Naive thymus-derived CD4-positive, alpha-beta T cell (primary cell): ENCODE measurements around the gene CDCA5. TPM values are rescaled to one million over a fixed set of nuclear protein-coding genes. Genes with fewer than 3 reads are reported as not detected.

Experiments
- ATAC-seq: fragments of 150-1000 bp; cut with Tn5 transposase; 2 replicates; pipeline ENCODE4 v1.10.0; 2021; ENCODE audit warnings: mild to moderate bottlenecking, moderate library complexity
- CTCF ChIA-PET: fragments of 350-600 bp; sonication (Branson Sonifier 250); formaldehyde crosslinking; loops from one replicate; lab custom pipeline; 2021; ENCODE audit warnings: antibody characterized with exemption; lab: Charles Lee
- POLR2A ChIA-PET: fragments of 350-600 bp; sonication (Branson Sonifier 250); formaldehyde crosslinking; loops from one replicate; lab custom pipeline; 2021; ENCODE audit warnings: antibody characterized with exemption, inconsistent platforms; lab: Charles Lee
- DNase-seq, 9 donors: peaks; one replicate each; pipeline versions ENCODE4 v3.0.0 to v3.0.0-alpha.2; 2020 to 2022; ENCODE audit warnings: mixed read lengths in 1 of 9
- H3K27ac ChIP-seq: one replicate; pipeline ENCODE4 v1.7.0; 2013; ENCODE audit warnings: mild to moderate bottlenecking, low read depth, low read length, moderate library complexity
- H3K27me3 ChIP-seq, 2 donors: one replicate each; pipeline ENCODE4 v1.7.0; 2013; ENCODE audit warnings: low read length in 2 of 2, mild to moderate bottlenecking in 2 of 2, moderate library complexity in 2 of 2; ENCODE audit not compliant: control insufficient read depth in 2 of 2, insufficient read depth in 2 of 2
- H3K36me3 ChIP-seq, 3 experiments: 1 replicate in 2 of 3; 2 replicates in 1 of 3; pipeline ENCODE4 v1.7.0; 2013; ENCODE audit warnings: low read length in 3 of 3, mild to moderate bottlenecking in 3 of 3, moderate library complexity in 1 of 3; ENCODE audit not compliant: insufficient read depth in 3 of 3, control insufficient read depth in 2 of 3
- H3K4me1 ChIP-seq, 2 donors: one replicate each; pipeline ENCODE4 v1.7.0; 2013; ENCODE audit warnings: low read length in 2 of 2, mild to moderate bottlenecking in 2 of 2, moderate library complexity in 1 of 2; ENCODE audit not compliant: control insufficient read depth in 2 of 2, insufficient read depth in 2 of 2
- H3K4me3 ChIP-seq: 2 replicates; pipeline ENCODE4 v1.7.0; 2013; ENCODE audit warnings: mild to moderate bottlenecking, low read length
- H3K9me3 ChIP-seq, 3 experiments: 1 replicate in 2 of 3; 2 replicates in 1 of 3; pipeline ENCODE4 v1.7.0; 2013; ENCODE audit warnings: low read length in 3 of 3; ENCODE audit not compliant: control insufficient read depth in 2 of 3
- H3K27ac Mint-ChIP-seq, 9 donors: one replicate each; pipeline ENCODE4 v1.8.0; 2020 to 2022; ENCODE audit warnings: mixed read lengths in 9 of 9, mild to moderate bottlenecking in 8 of 9, moderate library complexity in 5 of 9, inconsistent platforms in 2 of 9
- H3K27me3 Mint-ChIP-seq, 5 donors: one replicate each; pipeline ENCODE4 v1.8.0; 2021 to 2022; ENCODE audit warnings: mixed read lengths in 5 of 5, mild to moderate bottlenecking in 1 of 5
- H3K36me3 Mint-ChIP-seq, 5 donors: one replicate each; pipeline ENCODE4 v1.8.0; 2020 to 2022; ENCODE audit warnings: mixed read lengths in 5 of 5, mild to moderate bottlenecking in 3 of 5, inconsistent platforms in 1 of 5
- H3K4me1 Mint-ChIP-seq, 7 donors: one replicate each; pipeline ENCODE4 v1.8.0; 2020 to 2022; ENCODE audit warnings: mixed read lengths in 7 of 7, mild to moderate bottlenecking in 3 of 7, inconsistent platforms in 1 of 7
- H3K4me3 Mint-ChIP-seq, 10 donors: one replicate each; pipeline ENCODE4 v1.8.0; 2020 to 2022; ENCODE audit warnings: mild to moderate bottlenecking in 10 of 10, mixed read lengths in 10 of 10, moderate library complexity in 6 of 10, inconsistent platforms in 2 of 10
- H3K9me3 Mint-ChIP-seq, 11 donors: one replicate each; pipeline ENCODE4 v1.8.0; 2020 to 2022; ENCODE audit warnings: mixed read lengths in 11 of 11, mild to moderate bottlenecking in 4 of 11, inconsistent platforms in 1 of 11, moderate library complexity in 1 of 11
- intact Hi-C, 2 donors: fragments of 100-400 bp; cut with micrococcal nuclease; formaldehyde crosslinking; loops; one replicate each; pipeline ENCODE4 v1.15.1; 2023
- polyA plus RNA-seq, 2 donors: library from polyadenylated mRNA; unstranded; fragments of 300-500 nt; fragmentation: Illumina TruSeq; gene quantifications; one replicate each; pipeline ENCODE4 v1.2.3, GENCODE V29; 2021
- total RNA-seq, 6 experiments: library from RNA in 5 of 6; stranded (reverse) in 5 of 6; gene quantifications; 1 replicate in 5 of 6; 2 replicates in 1 of 6; pipeline ENCODE4 v1.2.3 and lab custom pipeline; 2021 to 2026

Gene CDCA5
- total and polyA plus RNA-seq, 7 experiments from 2014 or later: 0.31 to 68.1 (median 0.73) TPM

- ATAC-seq: no peak
- Histone ChIP-seq H3K4me1 (no peaks in the 10 kb centered on the region), H3K9me3 (no peaks in the 10 kb centered on the region), H3K27me3 (no peaks in the 10 kb centered on the region), H3K36me3 (no peaks in the 10 kb centered on the region), H3K4me3 (no peak overlapping the region), H3K27ac (no peak overlapping the region)
- POLR2A ChIA-PET: no interaction called here
- Mint-ChIP-seq H3K9me3 (no peaks in the 10 kb centered on the region), H3K27ac (no peak overlapping the region), H3K27me3 (no peaks in the 10 kb centered on the region), H3K4me3 (no peak overlapping the region), H3K36me3 (no peaks in the 10 kb centered on the region), H3K4me1 (peaks cover 0 to 7% (median 0%) of the 10 kb centered on the region in 7 donors)
- no peak for DNase-seq
- CTCF ChIA-PET: no interaction called here
- intact Hi-C loops: no loop called here
These were observed 18.0 kb downstream of the CDCA5 start for GRCh38 chr11:65065851-65066250.

- H3K27me3 Mint-ChIP-seq: no peaks in the 10 kb centered on the region
- Histone ChIP-seq H3K27me3 (no peaks in the 10 kb centered on the region), H3K9me3 (no peaks in the 10 kb centered on the region), H3K27ac (no peak overlapping the region), H3K4me3 (no peak overlapping the region), H3K4me1 (no peaks in the 10 kb centered on the region), H3K36me3 (no peaks in the 10 kb centered on the region)
- peaks cover 0 to 14% (median 0%) of the 10 kb centered on the region in 7 donors for H3K4me1 Mint-ChIP-seq
- ATAC-seq (no peak), DNase-seq (no peak)
- H3K9me3 Mint-ChIP-seq: no peaks in the 10 kb centered on the region
- no peak overlapping the region for H3K27ac Mint-ChIP-seq
- POLR2A ChIA-PET: no interaction called here
- CTCF ChIA-PET: no interaction called here
- intact Hi-C loops: no loop called here
- H3K4me3 Mint-ChIP-seq: no peak overlapping the region
- H3K36me3 Mint-ChIP-seq: no peaks in the 10 kb centered on the region
These were observed 19.0 kb downstream of the CDCA5 start for GRCh38 chr11:65064847-65065240.

GRCh38 chr11:65063532-65063931, 20.3 kb downstream of the CDCA5 start:
- Histone ChIP-seq H3K27me3 (no peaks in the 10 kb centered on the region), H3K4me3 (no peak overlapping the region), H3K36me3 (no peaks in the 10 kb centered on the region), H3K9me3 (no peaks in the 10 kb centered on the region), H3K4me1 (no peaks in the 10 kb centered on the region), H3K27ac (no peak overlapping the region)
- H3K4me3 Mint-ChIP-seq: no peak overlapping the region
- no peak overlapping the region for H3K27ac Mint-ChIP-seq
- H3K27me3 Mint-ChIP-seq: no peaks in the 10 kb centered on the region
- H3K4me1 Mint-ChIP-seq: peaks cover 0 to 18% (median 0%) of the 10 kb centered on the region in 7 donors
- ChIA-PET POLR2A (interaction anchor here (0.7 kb wide), 1 partner anchor 23 kb away, joined by 3 read pairs; no protein-coding TSS in a partner anchor), CTCF (interaction anchor here (0.6 to 1.1 kb wide), 2 partner anchors 8 to 52 kb away, joined by 3 read pairs; no protein-coding TSS in a partner anchor)
- intact Hi-C loops: no loop called here
- no peak for DNase-seq
- H3K9me3 Mint-ChIP-seq: no peaks in the 10 kb centered on the region
- no peaks in the 10 kb centered on the region for H3K36me3 Mint-ChIP-seq
- no peak for ATAC-seq

GRCh38 chr11:65060913-65061408, 22.9 kb downstream of the CDCA5 start:
- H3K4me1 ChIP-seq: no peaks in the 10 kb centered on the region
- H3K27ac Mint-ChIP-seq: peak overlapping the region in 1 of 9 donors; percentile 25
- CTCF ChIA-PET: no interaction called here

GRCh38 chr11:65059959-65060824, 23.6 kb downstream of the CDCA5 start:
- POLR2A ChIA-PET: no interaction called here
- ATAC-seq: no peak

More at GRCh38 chr11:65060913-65061408, 22.9 kb downstream of the CDCA5 start:
- H3K27me3 Mint-ChIP-seq: no peaks in the 10 kb centered on the region
- Histone ChIP-seq H3K9me3 (no peaks in the 10 kb centered on the region), H3K36me3 (no peaks in the 10 kb centered on the region), H3K27me3 (no peaks in the 10 kb centered on the region), H3K27ac (no peak overlapping the region), H3K4me3 (no peak overlapping the region)
- DNase-seq: no peak
- H3K4me3 Mint-ChIP-seq: no peak overlapping the region
- peaks cover 0 to 18% (median 0%) of the 10 kb centered on the region in 7 donors for H3K4me1 Mint-ChIP-seq
- intact Hi-C loops: loop anchor here in 1 of 2 donors (1.0 kb wide), 1 partner anchor 48 kb away; no protein-coding TSS in a partner anchor
- no peaks in the 10 kb centered on the region for H3K36me3 Mint-ChIP-seq
- ATAC-seq: no peak
- no peaks in the 10 kb centered on the region for H3K9me3 Mint-ChIP-seq
- POLR2A ChIA-PET: no interaction called here

DNA sequence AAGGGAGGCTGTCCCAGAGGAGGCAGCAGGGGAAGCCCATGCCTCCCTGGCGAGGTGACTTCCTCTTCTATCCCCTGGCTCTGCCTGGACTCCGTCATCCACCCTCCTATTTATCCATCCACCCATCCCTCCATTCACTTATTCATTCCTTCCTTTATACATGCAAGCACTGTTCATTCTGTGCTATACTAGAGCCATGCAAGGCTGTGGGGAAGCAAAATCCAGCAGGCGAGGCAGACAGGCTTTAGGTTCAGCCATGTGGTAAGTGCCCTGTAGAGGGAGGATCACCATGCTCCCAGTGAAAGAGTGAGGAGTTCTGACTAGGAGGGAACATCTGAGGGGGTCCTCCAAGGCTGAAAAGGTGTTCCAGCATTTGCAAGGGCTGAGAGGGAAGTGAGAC, 24.3 kb downstream of the CDCA5 start:
- CTCF ChIA-PET: no interaction called here

More at GRCh38 chr11:65059959-65060824, 23.6 kb downstream of the CDCA5 start:
- CTCF ChIA-PET: no interaction called here
- H3K4me1 ChIP-seq: no peaks in the 10 kb centered on the region
- no peaks in the 10 kb centered on the region for H3K36me3 ChIP-seq
- Mint-ChIP-seq H3K27ac (no peak overlapping the region), H3K4me1 (peaks cover 0 to 23% (median 0%) of the 10 kb centered on the region in 7 donors), H3K27me3 (no peaks in the 10 kb centered on the region), H3K4me3 (peak overlapping the region in 1 of 10 donors; percentile 12), H3K36me3 (no peaks in the 10 kb centered on the region), H3K9me3 (no peaks in the 10 kb centered on the region)
- H3K9me3 ChIP-seq: no peaks in the 10 kb centered on the region
- H3K4me3 ChIP-seq: no peak overlapping the region
- H3K27me3 ChIP-seq: no peaks in the 10 kb centered on the region
- no peak overlapping the region for H3K27ac ChIP-seq
- intact Hi-C loops: no loop called here
- DNase-seq: no peak

More for the DNA sequence above, 24.3 kb downstream of the CDCA5 start:
- Mint-ChIP-seq H3K4me1 (peaks cover 0 to 25% (median 3%) of the 10 kb centered on the region in 7 donors), H3K27me3 (no peaks in the 10 kb centered on the region), H3K36me3 (no peaks in the 10 kb centered on the region), H3K4me3 (no peak overlapping the region), H3K9me3 (no peaks in the 10 kb centered on the region), H3K27ac (peak overlapping the region in 1 of 9 donors; percentile 47)
- no peak for ATAC-seq
- no peak for DNase-seq
- Histone ChIP-seq H3K27me3 (no peaks in the 10 kb centered on the region), H3K4me3 (no peak overlapping the region), H3K9me3 (no peaks in the 10 kb centered on the region), H3K36me3 (no peaks in the 10 kb centered on the region), H3K4me1 (peaks cover 0 to under 1% of the 10 kb centered on the region in 2 donors), H3K27ac (no peak overlapping the region)
- POLR2A ChIA-PET: no interaction called here
- intact Hi-C loops: no loop called here
